Measurements from ENCODE around the gene TRIM72.

Gene TRIM72

DNA sequence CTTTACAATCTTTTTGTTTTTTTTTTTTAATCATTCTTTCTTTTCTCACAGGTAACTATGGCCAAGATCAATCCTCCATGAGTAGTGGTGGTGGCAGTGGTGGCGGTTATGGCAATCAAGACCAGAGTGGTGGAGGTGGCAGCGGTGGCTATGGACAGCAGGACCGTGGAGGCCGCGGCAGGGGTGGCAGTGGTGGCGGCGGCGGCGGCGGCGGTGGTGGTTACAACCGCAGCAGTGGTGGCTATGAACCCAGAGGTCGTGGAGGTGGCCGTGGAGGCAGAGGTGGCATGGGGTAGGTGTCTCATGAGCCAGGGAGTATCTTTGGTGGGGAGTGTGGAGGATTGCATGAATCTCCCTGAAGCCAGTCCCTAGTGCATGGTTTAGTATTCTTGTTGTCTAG, 29.0 kb upstream of the TRIM72 start:
- no peak for TF ChIP-seq JUND (IDR thresholded peaks at IDR 0.05; ENCODE audit: low read depth)
- in situ Hi-C loops (cut with HindIII; ENCODE audit: low pct_unique_long_range_greater_than_20kb, low sequenced_read_pairs), result no loop called here
- DNase-seq (ENCODE audit: low read depth in 1 of 2, low spot score in 1 of 2), result no peak

DNA sequence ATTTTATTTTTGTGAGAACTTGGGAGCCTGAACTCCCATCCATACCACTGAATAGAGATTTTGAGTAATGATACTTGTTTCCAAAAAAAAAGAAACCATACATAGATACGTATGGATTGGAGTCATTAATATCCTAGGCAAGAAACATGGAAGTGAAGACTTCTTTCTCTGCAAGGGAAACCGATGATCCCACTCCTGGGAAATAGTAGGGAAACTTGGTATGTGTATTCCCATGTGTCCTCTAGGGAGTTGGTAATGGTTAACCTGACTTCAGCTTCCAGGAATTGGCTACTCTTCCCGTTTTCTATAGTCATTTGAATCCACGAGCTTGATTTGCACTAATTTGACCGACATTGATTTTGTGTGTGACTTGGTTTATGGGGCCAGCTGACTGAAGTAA, 28.6 kb upstream of the TRIM72 start:
- in situ Hi-C loops (cut with HindIII; ENCODE audit: low pct_unique_long_range_greater_than_20kb, low sequenced_read_pairs), result no loop called here
- TF ChIP-seq JUND (IDR thresholded peaks at IDR 0.05; ENCODE audit: low read depth), result no peak
- no peak for DNase-seq (ENCODE audit: low read depth in 1 of 2, low spot score in 1 of 2)

DNA sequence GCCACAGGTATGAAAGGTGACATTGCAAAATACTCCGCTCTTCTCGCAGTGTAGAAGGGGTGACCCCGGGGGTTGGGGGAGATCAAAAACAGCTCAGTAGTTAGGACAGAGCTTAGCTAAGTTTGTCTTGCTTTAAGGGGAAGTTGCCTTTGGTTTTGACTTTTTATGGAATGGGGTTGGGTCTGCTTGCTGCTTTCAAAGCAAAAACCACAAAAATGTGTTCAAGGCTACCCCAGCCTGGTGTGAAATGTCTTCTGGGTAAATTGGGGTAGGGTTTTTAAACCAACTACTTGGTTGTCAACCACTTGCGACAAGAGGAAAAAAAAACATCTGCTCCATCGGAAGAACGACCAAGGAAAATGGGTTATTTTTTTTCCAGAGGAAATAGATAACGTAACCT, 27.7 kb upstream of the TRIM72 start:
- DNase-seq (ENCODE audit: low read depth in 1 of 2, low spot score in 1 of 2), result no peak
- in situ Hi-C loops (cut with HindIII; ENCODE audit: low pct_unique_long_range_greater_than_20kb, low sequenced_read_pairs), result no loop called here
- no peak for TF ChIP-seq JUND (IDR thresholded peaks at IDR 0.05; ENCODE audit: low read depth)

DNA sequence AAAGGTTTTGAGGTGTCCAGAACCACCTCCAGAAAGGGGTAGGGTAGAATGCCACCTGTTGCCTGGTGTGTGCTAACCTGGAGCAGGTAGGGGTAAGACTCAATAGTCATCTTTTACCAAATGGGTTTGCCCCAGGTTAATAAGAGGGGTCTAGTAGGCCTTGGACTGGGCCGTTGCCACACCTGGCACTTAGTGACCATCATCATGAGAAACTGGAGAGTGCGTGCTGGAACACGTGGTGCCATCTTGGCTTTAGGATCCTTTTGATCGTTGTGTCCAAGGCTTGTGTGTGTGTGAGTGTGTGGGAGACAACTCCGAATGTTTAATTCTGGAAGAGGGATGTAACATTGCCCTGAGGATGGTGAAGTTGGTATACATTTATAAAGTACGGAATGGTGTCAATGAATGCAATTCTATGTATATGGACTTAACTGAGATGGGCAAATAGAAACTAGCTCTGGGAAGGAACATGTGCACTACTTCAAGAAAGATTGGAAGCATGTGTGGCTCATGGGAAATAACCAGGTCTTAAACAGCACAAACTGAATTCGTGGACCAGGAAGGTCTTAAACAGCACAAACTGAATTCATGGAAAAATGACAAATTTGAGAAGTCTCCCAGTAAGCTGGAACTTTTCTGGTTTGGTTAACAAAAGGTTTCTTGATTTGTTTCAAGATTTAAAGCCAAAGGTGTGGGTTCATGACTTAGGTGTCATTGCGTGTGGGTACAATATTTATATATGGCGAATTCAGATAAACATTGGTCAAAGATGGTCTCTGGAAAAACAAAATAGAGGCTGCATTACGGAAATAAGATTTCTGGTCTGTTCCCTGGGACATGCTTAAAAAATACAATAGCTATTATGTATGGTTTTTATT, 26.8 kb upstream of the TRIM72 start:
- in situ Hi-C loops (cut with HindIII; ENCODE audit: low pct_unique_long_range_greater_than_20kb, low sequenced_read_pairs), result no loop called here
- DNase-seq (ENCODE audit: low read depth in 1 of 2, low spot score in 1 of 2), result no peak
- no peak for TF ChIP-seq JUND (IDR thresholded peaks at IDR 0.05; ENCODE audit: low read depth)

DNA sequence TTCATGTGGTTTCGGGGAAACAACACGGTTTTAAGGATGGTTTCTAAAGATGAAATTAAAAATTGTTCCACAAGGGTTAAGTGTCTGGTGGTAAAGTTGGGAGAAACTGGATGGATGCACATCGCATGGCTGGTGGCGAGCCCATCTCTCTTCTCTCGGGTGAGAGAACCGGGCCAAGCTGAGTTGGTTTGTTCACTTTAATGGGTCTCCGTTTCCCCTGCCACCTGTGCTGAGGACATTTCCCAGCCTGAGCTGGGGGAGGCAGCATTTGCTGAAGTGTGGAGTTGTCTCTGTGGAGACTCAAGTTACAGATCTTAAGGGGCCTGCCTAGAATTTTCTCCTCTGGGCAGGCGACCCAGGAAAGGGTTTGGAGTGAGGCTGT, 26.1 kb upstream of the TRIM72 start:
- DNase-seq (ENCODE audit: low read depth in 1 of 2, low spot score in 1 of 2), result no peak
- in situ Hi-C loops (cut with HindIII; ENCODE audit: low pct_unique_long_range_greater_than_20kb, low sequenced_read_pairs), result no loop called here
- no peak for TF ChIP-seq JUND (IDR thresholded peaks at IDR 0.05; ENCODE audit: low read depth)

DNA sequence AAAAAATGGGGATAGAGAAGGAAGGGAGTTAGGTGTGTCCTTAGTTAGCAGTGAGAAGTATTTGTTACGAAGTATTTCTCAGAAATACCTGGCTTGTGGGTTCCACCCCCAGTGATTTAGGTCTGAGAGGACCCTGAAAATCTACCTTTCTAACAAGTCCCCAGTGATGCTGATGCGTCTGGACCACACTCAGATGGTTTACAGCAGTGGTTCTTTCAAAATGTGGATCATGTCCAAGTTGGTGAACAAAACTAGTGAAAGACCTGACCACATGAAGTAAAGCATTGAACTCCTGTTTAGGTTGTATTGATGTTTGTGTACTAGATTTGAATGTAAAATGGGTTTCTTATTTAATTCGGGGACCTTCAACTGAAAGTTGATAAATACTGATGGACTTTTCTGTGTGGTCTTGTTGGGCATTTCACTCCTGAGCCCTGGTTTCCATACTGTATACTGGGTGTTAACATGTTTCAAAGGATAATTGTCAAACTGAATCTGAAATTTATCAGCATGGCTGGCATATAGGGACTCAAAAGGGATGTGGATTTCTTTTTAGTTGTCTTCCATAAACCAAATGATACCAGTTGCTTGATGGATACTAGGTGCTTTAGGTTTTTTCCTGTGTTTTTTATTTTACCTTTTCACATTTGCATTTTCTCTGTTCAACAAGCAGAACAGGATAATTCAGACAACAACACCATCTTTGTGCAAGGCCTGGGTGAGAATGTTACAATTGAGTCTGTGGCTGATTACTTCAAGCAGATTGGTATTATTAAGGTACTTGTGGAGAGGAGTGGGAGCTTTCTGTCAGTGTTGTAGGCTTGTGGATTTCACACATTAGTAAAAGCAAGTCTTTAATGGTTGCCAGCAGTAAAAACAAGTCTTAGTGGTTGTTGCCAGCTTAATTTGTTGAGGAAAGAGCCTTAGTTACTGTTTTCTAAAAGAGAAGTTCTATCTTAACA, 25.2 kb upstream of the TRIM72 start:
- TF ChIP-seq JUND (IDR thresholded peaks at IDR 0.05; ENCODE audit: low read depth), result no peak
- in situ Hi-C loops (cut with HindIII; ENCODE audit: low pct_unique_long_range_greater_than_20kb, low sequenced_read_pairs), result no loop called here
- DNase-seq (ENCODE audit: low read depth in 1 of 2, low spot score in 1 of 2), result no peak

DNA sequence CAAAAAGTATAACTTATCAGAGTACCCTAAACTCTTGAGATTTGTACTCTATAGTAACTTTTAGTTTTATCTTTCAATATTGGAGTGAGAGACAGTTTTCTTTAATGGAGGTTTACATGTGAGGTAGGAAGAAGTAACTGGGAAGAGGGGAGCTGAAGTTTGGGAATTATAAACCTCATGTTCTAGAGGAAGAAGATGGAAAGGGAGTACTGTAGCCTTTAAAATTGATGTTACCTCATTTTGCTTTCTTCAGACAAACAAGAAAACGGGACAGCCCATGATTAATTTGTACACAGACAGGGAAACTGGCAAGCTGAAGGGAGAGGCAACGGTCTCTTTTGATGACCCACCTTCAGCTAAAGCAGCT, 24.5 kb upstream of the TRIM72 start:
- in situ Hi-C loops (cut with HindIII; ENCODE audit: low pct_unique_long_range_greater_than_20kb, low sequenced_read_pairs), result no loop called here
- TF ChIP-seq JUND (IDR thresholded peaks at IDR 0.05; ENCODE audit: low read depth), result no peak

GRCh38 chr16:31190061-31190460, 23.9 kb upstream of the TRIM72 start:
- no peak for TF ChIP-seq JUND (IDR thresholded peaks at IDR 0.05; ENCODE audit: low read depth)
- in situ Hi-C loops (cut with HindIII; ENCODE audit: low pct_unique_long_range_greater_than_20kb, low sequenced_read_pairs), result no loop called here
- DNase-seq (ENCODE audit: low read depth in 1 of 2, low spot score in 1 of 2), result no peak

More for the DNA sequence above, 24.5 kb upstream of the TRIM72 start:
- DNase-seq (ENCODE audit: low read depth in 1 of 2, low spot score in 1 of 2), result no peak

- TF ChIP-seq JUND (IDR thresholded peaks at IDR 0.05; ENCODE audit: low read depth), result no peak
- no peak for DNase-seq (ENCODE audit: low read depth in 1 of 2, low spot score in 1 of 2)
- in situ Hi-C loops (cut with HindIII; ENCODE audit: low pct_unique_long_range_greater_than_20kb, low sequenced_read_pairs), result no loop called here
These were observed 23.0 kb upstream of the TRIM72 start for GRCh38 chr16:31190818-31191444.

DNA sequence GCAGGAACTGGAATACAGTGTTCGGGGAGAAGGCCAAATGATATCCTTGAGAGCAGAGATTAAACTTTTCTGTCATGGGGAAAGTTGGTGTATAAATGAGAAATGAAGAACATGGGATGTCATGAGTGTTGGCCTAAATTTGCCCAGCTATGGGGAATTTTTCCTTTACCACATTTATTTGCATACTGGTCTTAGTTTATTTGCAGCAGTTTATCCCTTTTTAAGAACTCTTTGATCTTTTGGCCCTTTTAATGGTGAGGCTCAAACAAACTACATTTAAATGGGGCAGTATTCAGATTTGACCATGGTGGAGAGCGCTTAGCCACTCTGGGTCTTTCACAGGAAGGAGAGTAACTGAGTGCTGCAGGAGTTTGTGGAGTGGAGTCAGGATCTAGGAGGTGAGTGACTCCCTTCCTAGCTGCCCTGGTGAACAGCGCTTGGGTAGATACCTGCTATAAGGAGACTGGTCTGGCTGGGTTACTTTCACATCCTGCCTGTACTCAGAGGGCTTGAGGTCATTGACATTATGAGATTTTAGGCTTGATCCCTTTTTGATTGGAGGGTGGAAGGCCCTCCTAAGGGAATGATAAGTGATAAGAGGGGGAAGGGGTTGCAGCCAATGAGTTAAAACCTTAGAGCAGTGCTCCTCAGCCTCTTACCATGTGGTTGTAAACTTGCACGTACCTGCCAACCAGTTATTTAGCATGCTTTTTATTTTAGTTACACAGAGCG, 22.1 kb upstream of the TRIM72 start:
- in situ Hi-C loops (cut with HindIII; ENCODE audit: low pct_unique_long_range_greater_than_20kb, low sequenced_read_pairs), result no loop called here
- no peak for DNase-seq (ENCODE audit: low read depth in 1 of 2, low spot score in 1 of 2)
- TF ChIP-seq JUND (IDR thresholded peaks at IDR 0.05; ENCODE audit: low read depth), result no peak

- no peak for DNase-seq (ENCODE audit: low read depth in 1 of 2, low spot score in 1 of 2)
- in situ Hi-C loops (cut with HindIII; ENCODE audit: low pct_unique_long_range_greater_than_20kb, low sequenced_read_pairs), result no loop called here
- TF ChIP-seq JUND (IDR thresholded peaks at IDR 0.05; ENCODE audit: low read depth), result no peak
These were observed 20.9 kb upstream of the TRIM72 start for GRCh38 chr16:31192856-31193642.
